IPS DF 6.9 (cell line): Measurements from ENCODE around the gene MACF1.
"Not testable (repeated sequence)": the region's sequence is repeated elsewhere in the genome, so short reads cannot be mapped to it uniquely, and the experiment has no call there.

Experiments used
- DNase-seq: peaks from one replicate; pipeline ENCODE4 v3.0.0-alpha.2; 2013; ENCODE audit warnings: low read depth, low spot score
- H3K27ac ChIP-seq: one replicate; pipeline ENCODE4 v1.5.1; 2013; ENCODE audit warnings: low read length, control low read depth
- H3K27me3 ChIP-seq: 2 replicates; pipeline ENCODE4 v1.6.1; 2013; ENCODE audit warnings: mild to moderate bottlenecking, low read length; ENCODE audit not compliant: control insufficient read depth, insufficient read depth
- H3K36me3 ChIP-seq: 2 replicates; pipeline ENCODE4 v1.6.1; 2013; ENCODE audit warnings: low read length; ENCODE audit not compliant: control insufficient read depth, insufficient read depth
- H3K4me1 ChIP-seq: 2 replicates; pipeline ENCODE4 v1.6.1; 2013; ENCODE audit warnings: low read length; ENCODE audit not compliant: control insufficient read depth, insufficient read depth
- H3K4me3 ChIP-seq: 2 replicates; pipeline ENCODE4 v1.5.1; 2013; ENCODE audit warnings: mild to moderate bottlenecking, low read length
- H3K9me3 ChIP-seq: 2 replicates; pipeline ENCODE4 v1.6.1; 2013; ENCODE audit warnings: low read length, inconsistent platforms; ENCODE audit not compliant: control insufficient read depth, insufficient read depth
- WGBS: extraction: QIAGEN DNeasy Blood & Tissue Kit; methylation state at CpG from one replicate; pipeline ENCODE4 v1.1.7; 2013; ENCODE audit warnings: mixed read lengths, missing lambda C conversion rate; ENCODE audit not compliant: insufficient read length, insufficient coverage; 5-methylcytosine and 5-hydroxymethylcytosine counted together

The MACF1 gene

GRCh38 chr1:39470040-39470439 lies 265.5 kb downstream of the MACF1 start:
- Histone ChIP-seq H3K27ac (no peak overlapping the region), H3K4me3 (no peak overlapping the region), H3K4me1 (no peaks in the 10 kb centered on the region), H3K9me3 (no peaks in the 10 kb centered on the region), H3K27me3 (no peaks in the 10 kb centered on the region), H3K36me3 (peaks cover 7% of the 10 kb centered on the region; the same call in 1 of the 2 replicates)
- DNase-seq, result no peak

DNA sequence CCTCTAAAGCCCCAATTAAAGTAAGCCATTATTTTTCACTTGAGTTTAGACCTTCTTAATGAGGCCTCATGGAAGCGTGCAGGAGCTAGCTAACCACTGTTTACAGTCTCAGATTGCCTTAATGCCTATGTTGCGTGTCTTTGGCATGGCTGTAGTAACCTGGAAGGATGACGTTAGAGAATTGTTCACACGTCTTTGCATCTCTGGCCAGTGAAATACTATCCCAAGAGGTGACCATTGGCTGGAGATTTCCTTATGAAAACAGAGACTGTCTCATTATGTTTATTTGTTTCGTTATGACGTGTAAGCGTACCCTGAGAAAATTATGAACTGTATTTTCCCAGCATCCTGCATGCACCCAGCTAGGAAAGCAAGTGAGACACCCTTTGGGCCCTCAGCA lies 268.3 kb downstream of the MACF1 start:
- no peak for DNase-seq
- WGBS, result no CpG with 5 or more reads among the region's 7 CpGs
- H3K9me3 ChIP-seq, result no peaks in the 10 kb centered on the region

GRCh38 chr1:39473324-39473723 lies 268.8 kb downstream of the MACF1 start:
- H3K36me3 ChIP-seq, result peaks cover 7% of the 10 kb centered on the region; the same call in 1 of the 2 replicates
- no peaks in the 10 kb centered on the region for H3K27me3 ChIP-seq
- H3K9me3 ChIP-seq, result no peaks in the 10 kb centered on the region
- DNase-seq, result no peak
- WGBS, result no CpG with 5 or more reads among the region's 4 CpGs
- no peaks in the 10 kb centered on the region for H3K4me1 ChIP-seq
- H3K4me3 ChIP-seq, result no peak overlapping the region
- no peak overlapping the region for H3K27ac ChIP-seq

More for the DNA sequence above, 268.3 kb downstream of the MACF1 start:
- Histone ChIP-seq H3K27me3 (no peaks in the 10 kb centered on the region), H3K27ac (no peak overlapping the region), H3K36me3 (peaks cover 7% of the 10 kb centered on the region; the same call in 1 of the 2 replicates), H3K4me1 (no peaks in the 10 kb centered on the region), H3K4me3 (no peak overlapping the region)

DNA sequence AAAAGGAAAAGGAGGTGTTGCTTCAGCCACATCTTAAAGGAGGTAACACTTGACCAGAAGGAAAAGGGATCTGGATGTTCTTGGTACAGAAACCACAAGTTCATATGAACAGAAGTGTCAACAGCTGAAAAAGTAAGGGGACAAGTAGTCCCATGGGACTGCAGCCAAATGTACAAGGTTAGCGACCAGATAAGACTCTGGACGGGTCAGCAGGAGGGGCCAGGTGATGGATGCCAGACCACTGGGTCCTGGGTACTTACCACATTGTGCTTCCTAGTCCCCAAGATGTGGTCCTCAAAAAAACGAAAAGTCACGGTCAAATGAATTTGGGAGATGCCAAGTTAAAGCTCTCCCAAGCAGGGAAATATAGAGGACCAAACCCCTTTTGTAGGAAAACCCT lies 270.3 kb downstream of the MACF1 start:
- H3K27me3 ChIP-seq, result no peaks in the 10 kb centered on the region
- DNase-seq, result no peak
- WGBS, result no CpG with 5 or more reads among the region's 4 CpGs
- peaks cover 2% of the 10 kb centered on the region; the same call in 1 of the 2 replicates for H3K36me3 ChIP-seq
- no peak overlapping the region for H3K4me3 ChIP-seq
- H3K9me3 ChIP-seq, result no peaks in the 10 kb centered on the region
- no peaks in the 10 kb centered on the region for H3K4me1 ChIP-seq
- H3K27ac ChIP-seq, result no peak overlapping the region

GRCh38 chr1:39475551-39475950 lies 271.1 kb downstream of the MACF1 start:
- not testable (repeated sequence) for H3K9me3 ChIP-seq, H3K27ac ChIP-seq, H3K4me1 ChIP-seq, DNase-seq, H3K4me3 ChIP-seq, H3K36me3 ChIP-seq, H3K27me3 ChIP-seq
- WGBS, result no CpG with 5 or more reads among the region's 1 CpG

GRCh38 chr1:39478126-39478915 lies 273.8 kb downstream of the MACF1 start:
- DNase-seq, result no peak
- H3K4me1 ChIP-seq, result no peaks in the 10 kb centered on the region
- no peaks in the 10 kb centered on the region for H3K27me3 ChIP-seq
- WGBS, result no CpG with 5 or more reads among the region's 5 CpGs
- H3K9me3 ChIP-seq, result no peaks in the 10 kb centered on the region
- no peak overlapping the region for H3K4me3 ChIP-seq
- no peak overlapping the region for H3K27ac ChIP-seq
- H3K36me3 ChIP-seq, result peaks cover 6% of the 10 kb centered on the region; the same call in 1 of the 2 replicates

- Histone ChIP-seq H3K4me3 (no peak overlapping the region), H3K27me3 (no peaks in the 10 kb centered on the region), H3K27ac (no peak overlapping the region), H3K9me3 (no peaks in the 10 kb centered on the region), H3K36me3 (peaks cover 17% of the 10 kb centered on the region; the same call in 1 of the 2 replicates), H3K4me1 (no peaks in the 10 kb centered on the region)
- DNase-seq, result no peak
- WGBS, result no CpG with 5 or more reads among the region's 6 CpGs
Measured at GRCh38 chr1:39481289-39481688, 276.8 kb downstream of the MACF1 start.

GRCh38 chr1:39483276-39483675 lies 278.8 kb downstream of the MACF1 start:
- H3K4me3 ChIP-seq, result no peak overlapping the region
- no CpG with 5 or more reads among the region's 1 CpG for WGBS
- no peaks in the 10 kb centered on the region for H3K27me3 ChIP-seq
- H3K36me3 ChIP-seq, result peaks cover 17% of the 10 kb centered on the region; the same call in 1 of the 2 replicates
- no peak for DNase-seq
- H3K9me3 ChIP-seq, result no peaks in the 10 kb centered on the region
- no peaks in the 10 kb centered on the region for H3K4me1 ChIP-seq
- no peak overlapping the region for H3K27ac ChIP-seq

DNA sequence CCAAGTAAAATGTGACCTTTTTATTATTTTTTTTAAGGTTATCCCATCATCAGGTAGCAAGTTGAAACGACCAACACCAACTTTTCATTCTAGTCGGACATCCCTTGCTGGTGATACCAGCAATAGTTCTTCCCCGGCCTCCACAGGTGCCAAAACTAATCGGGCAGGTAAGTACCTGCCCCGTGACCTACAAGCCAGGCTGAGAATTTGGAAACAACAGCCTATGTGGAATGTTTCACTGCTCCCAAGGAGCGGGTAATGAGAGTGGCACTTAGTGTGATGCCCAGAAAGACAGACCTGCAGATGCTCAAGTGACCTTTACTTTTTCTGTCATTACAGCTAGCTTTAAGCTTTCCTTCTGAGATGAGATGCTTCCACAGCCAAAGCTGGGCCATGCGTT lies 280.1 kb downstream of the MACF1 start:
- Histone ChIP-seq H3K9me3 (no peaks in the 10 kb centered on the region), H3K4me1 (no peaks in the 10 kb centered on the region), H3K36me3 (peaks cover 17% of the 10 kb centered on the region; the same call in 1 of the 2 replicates), H3K27ac (no peak overlapping the region), H3K27me3 (no peaks in the 10 kb centered on the region), H3K4me3 (no peak overlapping the region)
- no peak for DNase-seq
- no CpG with 5 or more reads among the region's 7 CpGs for WGBS

DNA sequence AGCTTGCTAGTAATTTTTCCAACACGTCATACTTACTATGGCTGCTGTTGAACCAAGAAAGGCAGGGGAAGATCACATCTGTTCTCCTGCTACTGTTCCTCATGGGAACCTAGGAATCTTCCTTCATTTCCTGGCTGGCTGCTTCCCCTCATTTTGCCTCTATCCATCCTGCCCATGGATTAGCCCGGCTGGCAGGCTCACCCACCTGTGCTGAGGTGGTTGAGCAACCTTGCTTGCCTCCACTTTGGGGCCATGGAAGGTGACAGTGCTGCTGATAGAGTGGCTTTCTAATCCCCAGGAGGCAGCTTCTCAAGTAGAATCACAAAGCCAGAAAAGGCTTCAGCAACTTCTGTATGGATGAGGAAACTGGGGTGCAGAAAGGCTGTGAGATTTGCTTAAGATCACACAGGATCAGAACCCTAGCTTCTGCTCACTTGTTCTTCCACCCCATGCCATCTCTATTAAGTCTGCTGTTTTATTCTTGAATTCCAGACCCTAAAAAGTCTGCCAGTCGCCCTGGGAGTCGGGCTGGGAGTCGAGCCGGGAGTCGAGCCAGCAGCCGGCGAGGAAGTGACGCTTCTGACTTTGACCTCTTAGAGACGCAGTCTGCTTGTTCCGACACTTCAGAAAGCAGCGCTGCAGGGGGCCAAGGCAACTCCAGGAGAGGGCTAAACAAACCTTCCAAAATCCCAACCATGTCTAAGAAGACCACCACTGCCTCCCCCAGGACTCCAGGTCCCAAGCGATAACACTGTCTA lies 280.7 kb downstream of the MACF1 start:
- H3K9me3 ChIP-seq, result no peaks in the 10 kb centered on the region
- no CpG with 5 or more reads among the region's 14 CpGs for WGBS
- no peak overlapping the region for H3K27ac ChIP-seq
- no peaks in the 10 kb centered on the region for H3K4me1 ChIP-seq
- no peak for DNase-seq
- no peak overlapping the region for H3K4me3 ChIP-seq
- peaks cover 14% of the 10 kb centered on the region; the same call in 1 of the 2 replicates for H3K36me3 ChIP-seq
- no peaks in the 10 kb centered on the region; the same call in 1 of the 2 replicates for H3K27me3 ChIP-seq
